KMS-11 (cell line): ENCODE results near the gene HOOK1.
"Not testable (repeated sequence)": the region's sequence is repeated elsewhere in the genome, so short reads cannot be mapped to it uniquely, and the experiment has no call there.

Source experiments
- H2AFZ ChIP-seq: fragments of 200-600 bp; sonication (generic); 2 replicates; pipeline ENCODE4 v1.6.1; 2016; ENCODE audit warnings: antibody characterized with exemption, mixed run types, low read depth
- H3K27ac ChIP-seq: fragments of 200-600 bp; sonication (generic); 2 replicates; pipeline ENCODE4 v1.6.1; 2016; ENCODE audit warnings: mild to moderate bottlenecking, mixed run types
- H3K27me3 ChIP-seq: fragments of 200-600 bp; sonication (generic); 2 replicates; pipeline ENCODE4 v1.6.1; 2017; ENCODE audit warnings: mild to moderate bottlenecking, low read depth, mixed run types, moderate library complexity; ENCODE audit not compliant: insufficient read depth
- H3K36me3 ChIP-seq: fragments of 200-600 bp; sonication (generic); 2 replicates; pipeline ENCODE4 v1.6.1; 2017; ENCODE audit warnings: mild to moderate bottlenecking, mixed run types; ENCODE audit not compliant: insufficient read depth
- H3K4me1 ChIP-seq: fragments of 200-600 bp; sonication (generic); 2 replicates; pipeline ENCODE4 v1.6.1; 2016; ENCODE audit warnings: mild to moderate bottlenecking, low read depth, mixed run types; ENCODE audit not compliant: poor library complexity, severe bottlenecking
- H3K4me2 ChIP-seq: fragments of 200-600 bp; sonication (generic); 2 replicates; pipeline ENCODE4 v1.7.0; 2016; ENCODE audit warnings: mild to moderate bottlenecking, mixed run types
- H3K4me3 ChIP-seq: fragments of 200-600 bp; sonication (generic); IDR thresholded peaks from 2 replicates; pipeline ENCODE4 v1.6.1; 2017; ENCODE audit warnings: low read depth, low read length, mixed read lengths; ENCODE audit not compliant: insufficient read depth
- H3K79me2 ChIP-seq: fragments of 200-600 bp; sonication (generic); 2 replicates; pipeline ENCODE4 v1.6.1; 2016; ENCODE audit warnings: low read depth, mixed run types; ENCODE audit not compliant: insufficient read depth
- H3K9ac ChIP-seq: fragments of 200-600 bp; sonication (generic); 2 replicates; pipeline ENCODE4 v1.6.1; 2016; ENCODE audit warnings: mild to moderate bottlenecking, mixed run types
- H4K20me1 ChIP-seq: fragments of 200-600 bp; sonication (generic); 2 replicates; pipeline ENCODE4 v1.6.1; 2016; ENCODE audit warnings: mild to moderate bottlenecking, mixed run types; ENCODE audit not compliant: insufficient read depth
- CTCF ChIP-seq: fragments of 200-600 bp; sonication (generic); conservative IDR thresholded peaks from 2 replicates; pipeline ENCODE4 v1.6.1; 2017; ENCODE audit warnings: low read depth, mild to moderate bottlenecking, antibody characterized with exemption, low read length, moderate library complexity, mixed read lengths

The HOOK1 gene

GRCh38 chr1:59917026-59917784 lies 102.5 kb downstream of the HOOK1 start:
- no peaks in the 10 kb centered on the region for H3K36me3 ChIP-seq
- H3K4me3 ChIP-seq: no peak overlapping the region
- H3K27me3 ChIP-seq: no peaks in the 10 kb centered on the region
- H3K27ac ChIP-seq: no peak overlapping the region
- TF ChIP-seq CTCF: no peak
- H3K4me1 ChIP-seq: no peaks in the 10 kb centered on the region
- H3K9ac ChIP-seq: no peak overlapping the region
- H4K20me1 ChIP-seq: no peaks in the 10 kb centered on the region
- H2AFZ ChIP-seq: no peak overlapping the region
- H3K79me2 ChIP-seq: no peaks in the 10 kb centered on the region
- H3K4me2 ChIP-seq: no peak overlapping the region

DNA sequence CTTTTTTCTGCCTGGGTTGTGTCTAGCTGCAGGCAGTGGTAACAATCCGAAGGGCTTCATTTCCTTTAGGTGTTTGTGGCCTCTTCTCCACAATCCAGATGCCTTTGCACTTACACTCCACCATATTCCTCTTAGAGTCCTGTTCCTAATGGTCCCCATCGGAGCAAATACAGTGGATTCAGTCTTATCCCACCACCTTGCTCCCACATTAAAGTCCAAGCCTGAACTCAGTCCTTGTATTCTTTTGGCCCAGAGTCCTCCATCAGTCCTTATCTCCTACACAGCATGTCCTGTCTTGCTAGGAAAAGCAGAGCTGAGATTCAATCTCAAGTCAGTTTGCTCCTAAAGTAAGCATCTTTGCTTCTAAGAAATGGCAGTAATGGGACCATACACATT lies 103.0 kb downstream of the HOOK1 start:
- Histone ChIP-seq H3K9ac (no peak overlapping the region), H3K27me3 (no peaks in the 10 kb centered on the region), H3K4me2 (no peak overlapping the region), H3K36me3 (no peaks in the 10 kb centered on the region), H3K27ac (no peak overlapping the region), H4K20me1 (no peaks in the 10 kb centered on the region), H3K4me3 (no peak overlapping the region), H3K4me1 (no peaks in the 10 kb centered on the region), H3K79me2 (no peaks in the 10 kb centered on the region), H2AFZ (no peak overlapping the region)
- no peak for TF ChIP-seq CTCF

DNA sequence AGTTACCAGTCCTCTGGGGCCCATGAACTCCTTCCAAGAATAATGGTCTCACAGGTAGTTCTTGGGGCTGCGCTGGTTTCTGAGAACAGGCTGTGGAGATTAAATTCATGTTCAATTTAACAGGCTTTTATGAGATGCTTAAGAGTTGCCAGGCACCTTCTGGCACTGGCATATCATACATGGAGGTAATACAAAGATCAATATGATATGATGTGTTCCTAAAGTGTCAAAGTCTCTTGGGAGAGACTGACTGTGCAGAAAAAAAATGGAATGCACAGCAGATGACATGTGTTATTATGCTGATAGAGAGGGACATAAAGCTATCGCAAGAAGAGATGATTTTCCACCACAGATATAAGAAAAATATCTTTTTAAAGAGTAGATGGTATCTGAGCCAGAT lies 105.0 kb downstream of the HOOK1 start:
- Histone ChIP-seq H3K27me3 (no peaks in the 10 kb centered on the region), H2AFZ (no peak overlapping the region), H4K20me1 (no peaks in the 10 kb centered on the region), H3K4me1 (no peaks in the 10 kb centered on the region), H3K79me2 (no peaks in the 10 kb centered on the region), H3K27ac (no peak overlapping the region), H3K9ac (no peak overlapping the region), H3K4me3 (no peak overlapping the region), H3K36me3 (no peaks in the 10 kb centered on the region), H3K4me2 (no peak overlapping the region)
- TF ChIP-seq CTCF: no peak

DNA sequence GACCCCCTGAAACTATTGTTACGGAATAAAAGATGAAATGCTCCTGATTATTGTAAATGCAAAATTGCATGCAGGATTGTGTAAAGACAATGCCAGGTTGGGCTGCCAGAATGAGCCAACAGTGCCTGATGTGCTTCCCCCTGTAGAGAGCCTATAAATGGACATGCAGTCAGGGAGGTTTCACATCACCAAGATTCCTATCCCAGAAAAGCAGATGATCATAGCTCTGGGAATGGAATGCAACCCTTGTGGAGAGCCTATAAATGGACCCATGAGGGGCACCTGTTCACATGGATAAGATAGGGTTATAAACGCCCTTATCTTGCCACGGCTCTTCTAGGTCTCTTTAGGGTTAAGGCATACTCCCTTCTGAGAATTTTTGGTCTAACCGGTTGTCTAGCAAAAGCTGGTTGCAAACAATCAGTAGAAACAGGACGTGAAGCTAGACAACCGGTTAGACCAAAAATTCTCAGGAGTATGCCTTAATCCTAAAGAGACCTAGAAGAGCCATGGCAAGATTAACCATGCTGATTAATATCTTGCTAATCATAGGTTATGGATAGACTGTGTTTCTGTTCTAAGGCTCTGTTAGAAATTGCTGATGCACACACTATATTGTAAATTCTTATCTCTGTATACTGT lies 106.6 kb downstream of the HOOK1 start:
- H3K4me3 ChIP-seq, H3K4me1 ChIP-seq, H3K9ac ChIP-seq: not testable (repeated sequence)

DNA sequence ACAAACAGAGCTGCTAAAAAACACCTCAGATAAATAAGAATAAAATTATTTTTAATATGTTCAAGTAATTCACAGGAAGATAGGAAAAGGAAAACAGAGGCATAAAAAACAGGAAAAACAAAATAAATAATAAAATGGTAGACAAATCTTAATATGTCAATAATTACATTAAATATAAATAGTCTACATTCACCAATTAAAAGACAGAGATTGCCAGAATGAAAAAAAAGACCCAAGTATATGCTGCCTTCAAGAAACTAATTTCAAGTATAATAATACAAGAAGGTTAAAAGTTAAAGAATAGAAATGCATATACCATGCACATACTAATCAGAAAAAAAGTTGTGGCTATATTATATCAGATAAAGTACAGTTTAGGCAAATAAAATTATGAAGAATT lies 109.9 kb downstream of the HOOK1 start:
- Histone ChIP-seq H4K20me1 (no peaks in the 10 kb centered on the region), H3K4me1 (peaks cover 28% of the 10 kb centered on the region), H2AFZ (no peak overlapping the region), H3K79me2 (no peaks in the 10 kb centered on the region), H3K27ac (no peak overlapping the region), H3K9ac (no peak overlapping the region), H3K4me2 (no peak overlapping the region; the same call in 1 of the 2 replicates), H3K36me3 (no peaks in the 10 kb centered on the region), H3K27me3 (no peaks in the 10 kb centered on the region), H3K4me3 (no peak overlapping the region)
- no peak for TF ChIP-seq CTCF

More for the DNA sequence above, 106.6 kb downstream of the HOOK1 start:
- not testable (repeated sequence) for H4K20me1 ChIP-seq, H3K27ac ChIP-seq, H3K4me2 ChIP-seq, H3K79me2 ChIP-seq, H3K27me3 ChIP-seq, H3K36me3 ChIP-seq, H2AFZ ChIP-seq
